Osteocyte (in vitro differentiated cells): ENCODE data around the gene PHACTR1. TPM values are rescaled to one million over a fixed set of nuclear protein-coding genes. Genes with fewer than 3 reads are reported as not detected.

ENCODE experiments used
- DNase-seq: peaks from one replicate; pipeline ENCODE4 v3.0.0; 2021; ENCODE audit warnings: mixed read lengths; ENCODE audit not compliant: unreplicated experiment; ENCODE audit errors: extremely low spot score
- H3K27ac Mint-ChIP-seq: one replicate; pipeline ENCODE4 v1.8.0; 2021; ENCODE audit warnings: mild to moderate bottlenecking, mixed read lengths; ENCODE audit not compliant: unreplicated experiment
- H3K27me3 Mint-ChIP-seq: one replicate; pipeline ENCODE4 v1.8.0; 2021; ENCODE audit warnings: mixed read lengths; ENCODE audit not compliant: unreplicated experiment
- H3K36me3 Mint-ChIP-seq: one replicate; pipeline ENCODE4 v1.8.0; 2021; ENCODE audit warnings: mixed read lengths; ENCODE audit not compliant: unreplicated experiment
- H3K4me1 Mint-ChIP-seq: one replicate; pipeline ENCODE4 v1.8.0; 2021; ENCODE audit warnings: mixed read lengths; ENCODE audit not compliant: unreplicated experiment
- H3K4me3 Mint-ChIP-seq: one replicate; pipeline ENCODE4 v1.8.0; 2021; ENCODE audit warnings: mild to moderate bottlenecking, moderate library complexity, mixed read lengths; ENCODE audit not compliant: unreplicated experiment
- H3K9me3 Mint-ChIP-seq: one replicate; pipeline ENCODE4 v1.8.0; 2021; ENCODE audit warnings: mixed read lengths; ENCODE audit not compliant: unreplicated experiment
- CTCF ChIP-seq: fragments of 200-600 bp; sonication (generic); IDR thresholded peaks from 2 replicates; pipeline ENCODE4 v1.5.0; 2021; ENCODE audit warnings: antibody characterized with exemption, mild to moderate bottlenecking, moderate library complexity
- total RNA-seq: library from RNA; stranded (reverse); gene quantifications from 2 replicates; pipeline ENCODE4 v1.2.1, GENCODE V29; 2021

The PHACTR1 gene
- total RNA-seq, 1 donor from 2014 or later = 1.0 TPM

GRCh38 chr6:12993283-12993898, 276.8 kb downstream of the PHACTR1 start:
- no peaks in the 10 kb centered on the region for H3K4me1 Mint-ChIP-seq
- no peak for DNase-seq
- no peaks in the 10 kb centered on the region for H3K36me3 Mint-ChIP-seq
- no peak overlapping the region for H3K4me3 Mint-ChIP-seq
- TF ChIP-seq CTCF = no peak
- H3K27me3 Mint-ChIP-seq = peaks cover 13% of the 10 kb centered on the region
- H3K27ac Mint-ChIP-seq = no peak overlapping the region
- H3K9me3 Mint-ChIP-seq = peaks cover 7% of the 10 kb centered on the region

GRCh38 chr6:12995419-12995818, 278.9 kb downstream of the PHACTR1 start:
- Mint-ChIP-seq H3K9me3 (peaks cover 7% of the 10 kb centered on the region), H3K27ac (no peak overlapping the region), H3K36me3 (no peaks in the 10 kb centered on the region), H3K4me1 (no peaks in the 10 kb centered on the region), H3K4me3 (no peak overlapping the region), H3K27me3 (peaks cover 19% of the 10 kb centered on the region)
- no peak for TF ChIP-seq CTCF
- no peak for DNase-seq

GRCh38 chr6:13000537-13000936, 284.0 kb downstream of the PHACTR1 start:
- Mint-ChIP-seq H3K36me3 (no peaks in the 10 kb centered on the region), H3K27ac (no peak overlapping the region), H3K4me1 (no peaks in the 10 kb centered on the region), H3K27me3 (peaks cover 26% of the 10 kb centered on the region), H3K9me3 (no peaks in the 10 kb centered on the region), H3K4me3 (no peak overlapping the region)
- DNase-seq = no peak
- TF ChIP-seq CTCF = no peak

GRCh38 chr6:13001927-13002326, 285.4 kb downstream of the PHACTR1 start:
- peaks cover 25% of the 10 kb centered on the region for H3K27me3 Mint-ChIP-seq
- no peaks in the 10 kb centered on the region for H3K9me3 Mint-ChIP-seq
- H3K4me1 Mint-ChIP-seq = no peaks in the 10 kb centered on the region
- TF ChIP-seq CTCF = no peak
- DNase-seq = no peak
- H3K27ac Mint-ChIP-seq = no peak overlapping the region
- H3K36me3 Mint-ChIP-seq = no peaks in the 10 kb centered on the region
- H3K4me3 Mint-ChIP-seq = no peak overlapping the region

GRCh38 chr6:13004601-13005000, 288.0 kb downstream of the PHACTR1 start:
- TF ChIP-seq CTCF = no peak
- Mint-ChIP-seq H3K4me3 (no peak overlapping the region), H3K4me1 (no peaks in the 10 kb centered on the region), H3K36me3 (no peaks in the 10 kb centered on the region), H3K27me3 (peaks cover 38% of the 10 kb centered on the region), H3K27ac (no peak overlapping the region), H3K9me3 (no peaks in the 10 kb centered on the region)
- no peak for DNase-seq
